GM12892 (cell line): ENCODE measurements around the gene DRICH1.
"Not testable (repeated sequence)": the region's sequence is repeated elsewhere in the genome, so short reads cannot be mapped to it uniquely, and the experiment has no call there.

Experiments used
- DNase-seq: peaks from one replicate; pipeline ENCODE4 v3.0.0; 2011; ENCODE audit not compliant: insufficient read length
- FAIRE-seq: peaks from 2 replicates; lab custom pipeline; 2011; peaks lifted over from hg19 to GRCh38; lab: Jason Lieb, UNC
- POLR2A ChIP-seq: IDR thresholded peaks from 2 replicates; pipeline ENCODE4 v1.6.1; 2011; ENCODE audit warnings: low read depth, low read length, control low read depth
- POLR2AphosphoS5 ChIP-seq: IDR thresholded peaks from 2 replicates; pipeline ENCODE4 v1.6.1; 2011; ENCODE audit warnings: low read depth, low read length, control low read depth
- TAF1 ChIP-seq: IDR thresholded peaks from 2 replicates; pipeline ENCODE4 v1.6.1; 2011; ENCODE audit warnings: low read depth, mild to moderate bottlenecking, control low read depth, low read length, borderline replicate concordance

The DRICH1 gene

GRCh38 chr22:23565915-23566704 is 66.0 kb downstream of the DRICH1 start:
- DNase-seq, result no peak
- no peak for TF ChIP-seq POLR2A
- FAIRE-seq, result no peak

GRCh38 chr22:23565305-23565914 is 66.7 kb downstream of the DRICH1 start:
- DNase-seq (no peak), FAIRE-seq (no peak)
- TF ChIP-seq TAF1 (no peak), POLR2AphosphoS5 (no peak), POLR2A (no peak)

GRCh38 chr22:23564276-23564675 is 67.8 kb downstream of the DRICH1 start:
- TF ChIP-seq TAF1 (no peak), POLR2A (no peak), POLR2AphosphoS5 (no peak)
- FAIRE-seq, result no peak

GRCh38 chr22:23563111-23563510 is 69.0 kb downstream of the DRICH1 start:
- DNase-seq, result no peak
- FAIRE-seq, result no peak
- TF ChIP-seq TAF1 (no peak), POLR2AphosphoS5 (no peak), POLR2A (no peak)

More at GRCh38 chr22:23564276-23564675, 67.8 kb downstream of the DRICH1 start:
- no peak for DNase-seq

GRCh38 chr22:23562186-23562585 is 69.9 kb downstream of the DRICH1 start:
- DNase-seq (no peak), FAIRE-seq (no peak)
- TF ChIP-seq TAF1 (no peak), POLR2AphosphoS5 (no peak), POLR2A (no peak)

GRCh38 chr22:23561025-23561510 is 71.1 kb downstream of the DRICH1 start:
- DNase-seq, FAIRE-seq: not testable (repeated sequence)

- not testable (repeated sequence) for DNase-seq, FAIRE-seq
These were observed 71.9 kb downstream of the DRICH1 start for GRCh38 chr22:23560215-23560614.
